Osteoblast (primary cell): ENCODE data around the gene STH. TPM values are rescaled to one million over a fixed set of nuclear protein-coding genes. Genes with fewer than 3 reads are reported as not detected.

Experiments used
- DNase-seq: peaks from one replicate; pipeline ENCODE4 v3.0.0; 2011; ENCODE audit warnings: low spot score, mixed read lengths; ENCODE audit not compliant: insufficient read length; ENCODE audit errors: missing footprints
- H2AFZ ChIP-seq: 2 replicates; pipeline ENCODE4 v1.6.0; 2011; ENCODE audit warnings: mild to moderate bottlenecking, low read length
- H3K27ac ChIP-seq: 2 replicates; pipeline ENCODE4 v1.5.1; 2011; ENCODE audit warnings: mild to moderate bottlenecking, low read depth, low read length, moderate library complexity
- H3K27me3 ChIP-seq: 2 replicates; pipeline ENCODE4 v1.6.0; 2012; ENCODE audit warnings: mild to moderate bottlenecking, control low read depth, inconsistent platforms, low read length, moderate library complexity; ENCODE audit not compliant: insufficient read depth
- H3K36me3 ChIP-seq: 2 replicates; pipeline ENCODE4 v1.5.1; 2011; ENCODE audit warnings: mild to moderate bottlenecking, low read length, control low read depth, moderate library complexity; ENCODE audit not compliant: insufficient read depth
- H3K4me1 ChIP-seq: 2 replicates; pipeline ENCODE4 v1.5.1; 2011; ENCODE audit warnings: mild to moderate bottlenecking, low read length, control low read depth, moderate library complexity; ENCODE audit not compliant: insufficient read depth
- H3K4me2 ChIP-seq: 2 replicates; pipeline ENCODE4 v1.6.0; 2011; ENCODE audit warnings: mild to moderate bottlenecking, low read length; ENCODE audit not compliant: insufficient read depth
- H3K4me3 ChIP-seq: fragments of 200-600 bp; sonication (generic); 3 replicates; pipeline ENCODE4 v1.5.1; 2012; ENCODE audit warnings: mild to moderate bottlenecking, low read length, inconsistent platforms; ENCODE audit not compliant: insufficient read depth
- H3K79me2 ChIP-seq: 2 replicates; pipeline ENCODE4 v1.6.0; 2012; ENCODE audit warnings: mild to moderate bottlenecking, low read length, control low read depth, inconsistent platforms; ENCODE audit not compliant: insufficient read depth
- H3K9me3 ChIP-seq: 2 replicates; pipeline ENCODE4 v1.5.1; 2011; ENCODE audit warnings: low read depth, low read length, control low read depth
- H4K20me1 ChIP-seq: 2 replicates; pipeline ENCODE4 v1.6.0; 2012; ENCODE audit warnings: mild to moderate bottlenecking, low read length, control low read depth; ENCODE audit not compliant: insufficient read depth
- total RNA-seq: library from RNA; depleted of rRNA; stranded (reverse); fragments of >200 nt; gene quantifications from 2 replicates; pipeline ENCODE4 v1.2.3, GENCODE V29; 2012
- TF ChIP-seq, protein P1 (sequence below): IDR thresholded peaks from 2 replicates; pipeline ENCODE4 v1.5.1; 2011; ENCODE audit warnings: mild to moderate bottlenecking, low read depth, low read length, moderate library complexity; ENCODE audit errors: extremely low read depth

The STH gene
- total RNA-seq, 1 donor, result not detected

DNA sequence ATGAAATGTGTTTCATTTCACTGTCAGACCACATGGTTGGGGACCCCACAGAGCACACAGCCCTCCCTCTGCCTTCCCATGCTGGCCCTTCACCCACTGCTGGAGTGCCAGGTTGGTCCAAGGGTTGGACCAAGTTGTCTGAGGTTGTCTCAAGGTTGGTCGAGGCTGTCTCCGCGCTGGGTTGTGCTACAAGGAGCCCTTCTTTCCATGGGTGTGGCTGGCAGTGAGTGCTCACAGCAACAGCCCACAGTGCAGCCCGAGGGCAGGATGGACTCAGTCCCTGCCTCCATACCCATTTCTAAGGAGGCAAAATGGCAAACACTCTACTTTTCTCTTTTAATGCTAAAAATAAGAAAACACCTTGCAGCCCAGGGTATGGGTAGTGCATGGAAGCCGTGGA lies 35.8 kb upstream of the STH start:
- TF ChIP-seq, protein P1, sequence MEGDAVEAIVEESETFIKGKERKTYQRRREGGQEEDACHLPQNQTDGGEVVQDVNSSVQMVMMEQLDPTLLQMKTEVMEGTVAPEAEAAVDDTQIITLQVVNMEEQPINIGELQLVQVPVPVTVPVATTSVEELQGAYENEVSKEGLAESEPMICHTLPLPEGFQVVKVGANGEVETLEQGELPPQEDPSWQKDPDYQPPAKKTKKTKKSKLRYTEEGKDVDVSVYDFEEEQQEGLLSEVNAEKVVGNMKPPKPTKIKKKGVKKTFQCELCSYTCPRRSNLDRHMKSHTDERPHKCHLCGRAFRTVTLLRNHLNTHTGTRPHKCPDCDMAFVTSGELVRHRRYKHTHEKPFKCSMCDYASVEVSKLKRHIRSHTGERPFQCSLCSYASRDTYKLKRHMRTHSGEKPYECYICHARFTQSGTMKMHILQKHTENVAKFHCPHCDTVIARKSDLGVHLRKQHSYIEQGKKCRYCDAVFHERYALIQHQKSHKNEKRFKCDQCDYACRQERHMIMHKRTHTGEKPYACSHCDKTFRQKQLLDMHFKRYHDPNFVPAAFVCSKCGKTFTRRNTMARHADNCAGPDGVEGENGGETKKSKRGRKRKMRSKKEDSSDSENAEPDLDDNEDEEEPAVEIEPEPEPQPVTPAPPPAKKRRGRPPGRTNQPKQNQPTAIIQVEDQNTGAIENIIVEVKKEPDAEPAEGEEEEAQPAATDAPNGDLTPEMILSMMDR, result no peak
- Histone ChIP-seq H3K27ac (no peak overlapping the region), H3K79me2 (no peaks in the 10 kb centered on the region), H3K4me3 (no peak overlapping the region), H2AFZ (no peak overlapping the region), H3K36me3 (no peaks in the 10 kb centered on the region), H3K9me3 (no peaks in the 10 kb centered on the region), H3K4me2 (no peak overlapping the region), H3K27me3 (peaks cover 29% of the 10 kb centered on the region), H3K4me1 (no peaks in the 10 kb centered on the region), H4K20me1 (no peaks in the 10 kb centered on the region)
- no peak for DNase-seq

DNA sequence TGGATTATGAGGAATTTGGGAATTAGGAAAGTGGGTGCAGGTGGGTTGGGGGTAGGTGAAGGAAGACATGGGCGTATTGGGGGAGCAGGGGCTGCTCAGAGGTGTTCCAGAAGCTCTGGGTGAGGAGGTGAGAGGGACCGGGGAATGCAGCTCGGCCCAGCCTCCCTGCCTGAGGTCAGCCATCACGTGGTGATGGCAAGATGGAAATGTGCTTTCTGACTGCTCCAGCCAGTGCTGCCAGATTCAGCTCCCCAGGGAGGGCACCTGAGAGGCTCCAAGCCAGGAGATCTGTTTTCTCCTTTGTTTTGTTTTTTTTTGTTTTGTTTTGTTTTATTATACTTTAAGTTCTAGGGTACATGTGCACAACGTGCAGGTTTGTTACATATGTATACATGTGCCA lies 35.2 kb upstream of the STH start:
- H3K36me3 ChIP-seq, result no peaks in the 10 kb centered on the region

DNA sequence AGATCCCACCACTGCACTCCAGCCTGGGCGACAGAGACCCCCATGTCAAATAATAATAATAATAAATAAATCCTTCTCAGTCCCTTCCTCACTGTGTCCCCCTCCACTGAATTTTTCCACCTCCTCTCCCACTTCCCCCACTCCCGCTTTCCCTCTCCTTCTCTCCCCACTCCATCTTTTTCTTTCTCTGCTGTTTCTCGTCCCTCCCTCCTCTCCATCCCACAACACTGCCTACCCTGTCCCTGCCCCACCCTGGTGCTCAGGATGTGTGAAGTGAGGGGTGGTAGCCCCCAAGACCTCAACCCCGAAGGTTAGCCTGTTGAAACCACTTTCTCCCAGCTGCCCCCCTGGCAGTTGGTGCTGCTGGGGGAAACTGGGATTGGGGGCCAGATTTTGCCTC lies 34.4 kb upstream of the STH start:
- H3K27me3 ChIP-seq, result peaks cover 34% of the 10 kb centered on the region
- TF ChIP-seq, protein P1, result no peak
- DNase-seq, result peak; percentile 52
- no peaks in the 10 kb centered on the region for H3K9me3 ChIP-seq
- no peaks in the 10 kb centered on the region for H3K4me1 ChIP-seq
- H3K4me3 ChIP-seq, result no peak overlapping the region
- no peaks in the 10 kb centered on the region for H3K36me3 ChIP-seq
- no peaks in the 10 kb centered on the region for H3K79me2 ChIP-seq
- no peaks in the 10 kb centered on the region for H4K20me1 ChIP-seq
- no peak overlapping the region for H3K4me2 ChIP-seq
- no peak overlapping the region for H2AFZ ChIP-seq
- no peak overlapping the region for H3K27ac ChIP-seq

More for the DNA sequence above, 35.2 kb upstream of the STH start:
- no peaks in the 10 kb centered on the region for H4K20me1 ChIP-seq
- DNase-seq, result no peak
- H2AFZ ChIP-seq, result no peak overlapping the region
- H3K79me2 ChIP-seq, result no peaks in the 10 kb centered on the region
- H3K27me3 ChIP-seq, result peaks cover 34% of the 10 kb centered on the region
- TF ChIP-seq, protein P1, result no peak
- no peak overlapping the region for H3K4me2 ChIP-seq
- H3K4me1 ChIP-seq, result no peaks in the 10 kb centered on the region
- H3K9me3 ChIP-seq, result no peaks in the 10 kb centered on the region
- no peak overlapping the region for H3K4me3 ChIP-seq
- no peak overlapping the region for H3K27ac ChIP-seq

DNA sequence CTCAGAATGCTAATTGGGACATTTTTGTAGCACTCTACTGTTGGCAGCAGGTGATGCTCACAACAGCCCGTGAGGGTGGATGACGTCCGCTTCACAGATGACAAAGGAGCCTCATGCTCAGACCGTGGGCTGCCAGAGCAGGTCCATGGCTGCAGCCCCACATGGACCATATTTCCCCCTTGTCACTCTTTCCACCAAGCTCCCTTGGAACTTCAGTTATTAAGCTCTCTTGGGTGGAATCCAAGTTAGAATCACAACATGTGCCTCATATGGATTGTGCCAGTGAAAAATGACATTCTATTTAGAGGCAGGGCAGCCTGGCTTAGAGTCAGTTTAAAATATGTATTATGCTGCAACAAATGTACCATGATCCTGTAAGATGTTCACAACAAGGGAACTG lies 33.2 kb upstream of the STH start:
- Histone ChIP-seq H3K79me2 (no peaks in the 10 kb centered on the region), H3K4me2 (no peak overlapping the region), H3K27ac (no peak overlapping the region), H3K9me3 (no peaks in the 10 kb centered on the region), H3K36me3 (no peaks in the 10 kb centered on the region), H3K27me3 (peaks cover 30% of the 10 kb centered on the region), H3K4me3 (no peak overlapping the region), H2AFZ (no peak overlapping the region), H3K4me1 (no peaks in the 10 kb centered on the region), H4K20me1 (no peaks in the 10 kb centered on the region)
- TF ChIP-seq, protein P1, result no peak
- DNase-seq, result no peak
